ENCODE measurements around the gene ZNF557. TPM values are rescaled to one million over a fixed set of nuclear protein-coding genes. Genes with fewer than 3 reads are reported as not detected.
"Not testable (repeated sequence)": the region's sequence is repeated elsewhere in the genome, so short reads cannot be mapped to it uniquely, and the experiment has no call there.

Gene ZNF557
- polyA plus RNA-seq (ENCODE audit: insufficient read length in 3 of 3) = 1 to 10 TPM; 8.2 to 8.5 (median 8.5) TPM

GRCh38 chr19:7069042-7069903 lies at the start of gene ZNF557:
TSS of gene ZNF557 (plus strand) at chr19:7069703. CDS start at chr19:7075075, 5,372 bp downstream.
- DNase-seq (ENCODE audit: low read depth in 3 of 3, low spot score in 2 of 3) = peak; percentile 86 to 91 (median 89)

DNA sequence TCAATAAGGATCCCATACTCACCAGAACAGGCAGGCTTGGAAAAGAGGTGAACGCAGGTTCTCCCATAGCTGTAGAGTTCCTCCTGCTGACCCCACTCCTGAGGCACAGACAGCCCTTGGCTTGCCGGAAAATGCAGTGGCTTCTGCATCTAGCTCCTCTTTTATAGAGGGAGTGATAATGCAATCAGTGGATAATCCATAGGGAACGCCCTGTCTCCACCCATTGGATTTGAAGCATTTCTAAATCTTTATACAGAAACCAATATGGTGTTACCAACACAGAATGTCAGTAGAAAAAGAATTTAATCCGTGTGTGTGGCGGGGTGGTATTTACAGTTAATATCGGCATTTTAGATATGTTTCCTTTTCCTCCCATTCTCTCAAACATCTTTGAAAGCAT lies 48.2 kb upstream of the ZNF557 start, which contains the start of gene MBD3L2B:
Gene MBD3L2B (minus strand): TSS at position 101 of the 400 bp plus-strand sequence. CDS start 34 bp downstream, at position 67.
- not testable (repeated sequence) for DNase-seq (ENCODE audit: low read depth in 3 of 3, low spot score in 2 of 3)

DNA sequence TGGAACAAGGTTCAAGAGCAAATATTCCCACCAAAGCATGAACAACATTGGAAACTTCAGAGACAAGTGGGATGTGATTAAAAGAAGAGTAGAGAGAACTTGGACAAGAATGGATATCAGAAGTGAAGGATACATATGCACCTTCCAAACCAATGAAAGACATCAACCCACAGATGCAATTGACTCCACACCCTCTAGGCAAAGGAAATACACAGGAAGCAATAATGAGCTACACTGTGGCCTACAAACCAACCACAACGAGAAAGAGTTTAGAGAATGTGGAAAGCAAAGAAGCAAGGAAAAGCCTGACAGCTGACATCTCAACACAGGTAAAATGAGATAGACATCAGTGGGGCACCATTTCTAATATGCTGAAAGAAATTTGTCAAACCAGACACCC lies 40.7 kb upstream of the ZNF557 start:
- DNase-seq (ENCODE audit: low read depth in 3 of 3, low spot score in 2 of 3) = not testable (repeated sequence)

DNA sequence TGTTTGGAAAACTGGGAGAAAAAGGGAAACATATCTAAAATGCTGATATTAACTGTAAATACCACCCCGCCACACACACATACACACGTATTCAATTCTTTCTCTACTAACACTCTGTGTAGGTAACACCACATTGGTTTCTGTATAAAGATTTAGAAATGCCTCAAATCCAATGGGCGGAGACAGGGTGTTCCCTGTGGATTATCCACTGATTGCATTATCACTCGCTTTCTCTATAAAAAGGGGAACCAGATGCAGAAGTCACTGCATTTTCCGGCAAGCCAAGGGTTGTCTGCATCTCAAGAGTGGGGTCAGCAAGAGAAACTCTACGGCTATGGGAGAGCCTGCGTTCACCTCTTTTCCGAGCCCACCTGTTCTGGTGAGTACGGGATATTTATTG lies 39.2 kb upstream of the ZNF557 start, which contains the start of gene MBD3L5:
Gene MBD3L5 (plus strand): TSS at position 301 of the 400 bp plus-strand sequence. CDS start 34 bp downstream, at position 335.
- DNase-seq (ENCODE audit: low read depth in 3 of 3, low spot score in 2 of 3) = not testable (repeated sequence)

DNA sequence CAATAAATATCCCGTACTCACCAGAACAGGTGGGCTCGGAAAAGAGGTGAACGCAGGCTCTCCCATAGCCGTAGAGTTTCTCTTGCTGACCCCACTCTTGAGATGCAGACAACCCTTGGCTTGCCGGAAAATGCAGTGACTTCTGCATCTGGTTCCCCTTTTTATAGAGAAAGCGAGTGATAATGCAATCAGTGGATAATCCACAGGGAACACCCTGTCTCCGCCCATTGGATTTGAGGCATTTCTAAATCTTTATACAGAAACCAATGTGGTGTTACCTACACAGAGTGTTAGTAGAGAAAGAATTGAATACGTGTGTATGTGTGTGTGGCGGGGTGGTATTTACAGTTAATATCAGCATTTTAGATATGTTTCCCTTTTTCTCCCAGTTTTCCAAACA lies 29.4 kb upstream of the ZNF557 start, which contains the start of gene MBD3L4:
Gene MBD3L4 (minus strand): TSS at position 101 of the 400 bp plus-strand sequence. CDS start 35 bp downstream, at position 66.
- not testable (repeated sequence) for DNase-seq (ENCODE audit: low read depth in 3 of 3, low spot score in 2 of 3)

- DNase-seq (ENCODE audit: low read depth in 3 of 3, low spot score in 2 of 3) = not testable (repeated sequence)
Measured at GRCh38 chr19:7041563-7041962, 27.9 kb upstream of the ZNF557 start.

GRCh38 chr19:7049021-7049420 lies 20.5 kb upstream of the ZNF557 start, which contains the start of gene MBD3L2:
TSS of gene MBD3L2 (plus strand) at chr19:7049321. CDS start at chr19:7049374, 53 bp downstream.
- not testable (repeated sequence) for DNase-seq (ENCODE audit: low read depth in 3 of 3, low spot score in 2 of 3)

GRCh38 chr19:7051421-7051820 lies 18.1 kb upstream of the ZNF557 start:
- DNase-seq (ENCODE audit: low read depth in 3 of 3, low spot score in 2 of 3) = not testable (repeated sequence)

DNA sequence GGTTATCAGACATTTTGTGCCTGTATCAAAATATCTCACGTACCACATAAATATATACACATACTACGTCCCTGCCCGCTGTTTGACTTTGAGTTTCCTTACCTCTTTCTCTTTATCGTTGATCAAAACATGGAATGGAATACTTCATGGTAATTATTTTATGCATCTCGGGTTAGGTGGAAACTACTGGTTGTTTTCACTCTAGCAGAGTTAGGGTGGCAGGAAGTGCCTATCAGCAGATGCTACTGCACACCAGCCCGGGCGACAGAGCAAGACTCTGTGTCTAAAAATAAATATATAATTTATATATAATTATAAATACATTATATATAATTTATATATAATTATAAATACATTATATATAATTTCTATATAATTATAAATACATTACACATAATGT lies 16.6 kb upstream of the ZNF557 start:
- not testable (repeated sequence) for DNase-seq (ENCODE audit: low read depth in 3 of 3, low spot score in 2 of 3)

- DNase-seq (ENCODE audit: low read depth in 3 of 3, low spot score in 2 of 3) = not testable (repeated sequence)
Measured at GRCh38 chr19:7054635-7055368, 14.7 kb upstream of the ZNF557 start.

GRCh38 chr19:7055679-7056078 lies 13.8 kb upstream of the ZNF557 start:
- DNase-seq (ENCODE audit: low read depth in 3 of 3, low spot score in 2 of 3) = not testable (repeated sequence)

- DNase-seq (ENCODE audit: low read depth in 3 of 3, low spot score in 2 of 3) = not testable (repeated sequence)
Measured at GRCh38 chr19:7056371-7056770, 13.1 kb upstream of the ZNF557 start.

- not testable (repeated sequence) for DNase-seq (ENCODE audit: low read depth in 3 of 3, low spot score in 2 of 3)
Measured at GRCh38 chr19:7058576-7058975, 10.9 kb upstream of the ZNF557 start, which contains the start of gene MBD3L3. TSS of gene MBD3L3 (minus strand) at chr19:7058676. CDS start at chr19:7058605, 71 bp downstream.

DNA sequence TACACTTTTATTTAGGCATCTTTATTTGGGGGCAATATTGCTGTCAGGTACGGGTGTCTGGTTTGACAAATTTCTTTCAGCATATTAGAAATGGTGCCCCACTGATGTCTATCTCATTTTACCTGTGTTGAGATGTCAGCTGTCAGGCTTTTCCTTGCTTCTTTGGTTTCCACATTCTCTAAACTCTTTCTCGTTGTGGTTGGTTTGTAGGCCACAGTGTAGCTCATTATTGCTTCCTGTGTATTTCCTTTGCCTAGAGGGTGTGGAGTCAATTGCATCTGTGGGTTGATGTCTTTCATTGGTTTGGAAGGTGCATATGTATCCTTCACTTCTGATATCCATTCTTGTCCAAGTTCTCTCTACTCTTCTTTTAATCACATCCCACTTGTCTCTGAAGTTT lies 9.5 kb upstream of the ZNF557 start:
- not testable (repeated sequence) for DNase-seq (ENCODE audit: low read depth in 3 of 3, low spot score in 2 of 3)

DNA sequence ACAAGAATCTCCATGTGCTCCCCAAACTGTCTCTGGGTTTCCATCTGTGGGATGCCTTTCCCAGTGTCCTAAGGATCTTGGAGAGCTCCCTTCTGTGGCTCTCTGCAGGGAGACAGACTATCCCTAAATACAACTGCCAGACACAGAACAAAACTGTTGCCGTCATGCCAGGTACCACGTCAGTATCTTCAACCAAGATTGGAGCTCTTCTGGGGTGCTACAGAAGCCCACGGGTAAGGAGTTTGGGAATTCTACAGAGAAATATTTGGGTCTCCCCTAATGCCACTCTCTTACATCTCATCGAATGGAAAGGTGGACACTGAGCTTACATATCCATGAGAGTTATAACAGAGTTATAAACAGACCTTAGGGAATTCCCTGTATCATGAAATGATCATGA lies 6.2 kb upstream of the ZNF557 start:
- DNase-seq (ENCODE audit: low read depth in 3 of 3, low spot score in 2 of 3) = no peak

GRCh38 chr19:7063764-7064418 lies 5.6 kb upstream of the ZNF557 start:
- no peak for DNase-seq (ENCODE audit: low read depth in 3 of 3, low spot score in 2 of 3)

DNA sequence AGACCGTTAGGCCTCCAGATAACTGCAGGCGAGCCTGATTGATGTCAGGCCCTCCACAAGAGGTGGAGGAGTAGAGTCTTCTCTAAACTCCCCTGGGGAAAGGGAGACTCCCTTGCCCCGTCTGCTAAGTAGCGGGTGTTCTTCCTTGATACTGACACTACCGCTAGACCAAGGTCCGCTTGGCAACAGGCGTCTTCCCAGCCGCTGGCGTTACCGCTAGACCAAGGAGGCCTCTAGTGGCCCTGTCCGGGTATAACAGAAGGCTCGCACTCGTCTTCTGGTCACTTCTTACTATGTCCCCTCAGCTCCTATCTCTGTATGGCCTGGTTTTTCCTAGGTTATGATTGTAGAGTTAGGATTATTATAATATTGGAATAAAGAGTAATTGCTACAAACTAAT lies 2.4 kb upstream of the ZNF557 start:
- DNase-seq (ENCODE audit: low read depth in 3 of 3, low spot score in 2 of 3) = not testable (repeated sequence)

DNA sequence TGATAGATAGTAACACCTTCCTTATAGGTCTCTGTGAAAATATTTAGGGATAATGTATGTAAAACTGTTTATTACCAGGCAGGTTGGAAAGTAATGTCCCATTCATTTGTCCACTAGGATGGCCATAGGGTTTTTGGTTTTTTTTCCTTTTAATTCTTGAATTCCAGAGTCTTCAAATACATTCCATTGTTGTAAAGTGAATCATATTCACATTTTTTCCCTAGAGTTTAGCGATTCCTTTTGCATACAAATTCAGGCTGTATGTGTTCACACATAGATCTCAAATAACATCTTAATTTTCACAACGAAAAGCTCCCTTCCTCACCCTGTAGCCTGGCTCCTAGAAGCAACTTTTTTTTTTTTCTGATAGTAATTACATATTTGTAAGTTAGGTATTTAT lies 1.8 kb upstream of the ZNF557 start:
- no peak for DNase-seq (ENCODE audit: low read depth in 3 of 3, low spot score in 2 of 3)

DNA sequence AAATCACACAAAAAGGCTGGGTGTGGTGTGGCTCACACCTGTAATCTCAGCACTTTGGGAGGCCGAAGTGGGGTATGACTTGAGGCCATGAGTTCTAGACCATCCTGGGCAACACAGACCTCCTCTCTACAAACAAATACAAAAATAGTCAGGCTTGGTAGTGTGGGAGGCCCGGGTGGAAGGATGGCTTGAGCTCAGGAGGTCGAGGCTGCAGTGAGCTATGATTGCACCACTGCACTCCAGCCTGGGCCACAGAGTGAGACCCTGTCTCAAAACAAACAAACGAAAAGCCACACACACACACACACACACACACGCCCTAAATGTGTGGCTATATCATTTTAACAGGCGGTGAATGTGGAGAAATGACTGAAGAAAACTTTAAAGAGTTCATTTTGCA lies 904 bp upstream of the ZNF557 start:
- no peak for DNase-seq (ENCODE audit: low read depth in 3 of 3, low spot score in 2 of 3)

DNA sequence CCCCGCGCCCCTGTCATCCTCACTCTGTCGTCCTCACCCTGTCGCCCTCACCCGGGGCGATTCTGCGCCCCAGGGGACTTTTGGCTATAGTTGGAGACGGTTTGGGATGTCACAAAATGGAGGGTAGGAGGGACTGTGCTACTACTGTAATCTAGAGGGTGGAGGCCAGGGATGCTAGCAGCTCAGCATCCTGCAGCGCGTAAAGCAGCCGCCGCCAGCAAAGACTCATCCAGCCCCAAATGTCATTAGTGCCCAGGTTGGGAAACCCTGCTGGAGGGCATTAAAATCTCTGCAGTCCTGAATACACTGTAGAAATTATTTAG lies 362 bp downstream of the ZNF557 start:
- DNase-seq (ENCODE audit: low read depth in 3 of 3, low spot score in 2 of 3) = no peak
